HG03280 (cell line): ENCODE results near the gene RABGGTA.

Source experiments
- ATAC-seq: cut with Tn5 transposase; IDR thresholded peaks from one replicate; pipeline ENCODE4 v1.9.1; 2021; ENCODE audit warnings: mild to moderate bottlenecking, moderate library complexity; ENCODE audit not compliant: unreplicated experiment

The RABGGTA gene

DNA sequence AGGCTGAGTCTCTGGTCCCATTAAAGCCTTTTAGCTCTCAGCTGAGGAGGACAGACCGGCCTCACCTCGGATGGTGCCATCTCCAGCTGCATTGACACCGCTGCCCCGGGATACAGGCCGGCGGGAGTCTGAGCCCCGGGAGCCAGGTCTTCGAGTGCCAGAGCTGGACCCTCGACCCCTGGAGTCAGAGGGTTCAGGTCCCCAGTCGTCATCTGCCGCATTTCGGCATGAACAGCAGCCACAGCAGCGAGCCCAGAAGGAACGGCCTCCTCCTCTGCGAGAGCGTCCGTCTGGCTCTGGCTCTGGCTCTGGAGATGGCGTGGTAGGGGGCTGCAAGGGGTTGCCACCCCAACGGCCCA is 9.4 kb downstream of the RABGGTA start:
- no peak for ATAC-seq

DNA sequence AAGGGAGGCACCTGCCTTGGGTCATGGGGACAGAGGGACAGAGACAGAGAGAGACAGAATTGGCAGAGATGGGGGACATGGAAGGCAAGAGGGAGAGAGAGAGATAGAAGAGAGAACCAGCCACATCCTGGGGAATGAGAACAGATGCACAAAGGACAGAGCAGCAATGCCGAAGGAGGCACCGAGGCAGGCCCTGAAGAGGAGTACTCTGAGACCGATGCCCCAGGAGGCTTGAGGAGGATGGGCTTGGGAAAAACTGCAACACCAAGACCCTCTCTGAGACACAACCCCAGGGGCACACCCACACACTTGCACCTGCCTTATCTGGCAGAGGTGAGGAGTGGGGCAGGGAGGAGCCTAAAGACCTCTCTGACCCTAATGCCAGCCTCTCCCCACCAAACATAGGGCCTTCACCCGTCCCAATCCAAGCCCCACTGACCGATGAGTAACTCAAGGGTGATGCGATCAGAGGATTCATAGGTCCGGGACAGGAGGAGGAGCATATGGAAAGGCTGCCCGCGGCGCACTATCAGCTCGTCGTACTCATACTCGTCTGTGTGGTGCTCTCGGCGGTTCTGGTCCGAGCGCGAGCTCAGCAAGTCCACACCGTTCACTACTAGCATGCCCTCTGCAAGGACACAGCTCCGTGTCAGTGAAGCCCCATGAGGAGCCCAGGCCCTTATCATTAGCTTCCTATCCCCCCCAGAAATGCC is 10.0 kb downstream of the RABGGTA start:
- ATAC-seq: no peak

DNA sequence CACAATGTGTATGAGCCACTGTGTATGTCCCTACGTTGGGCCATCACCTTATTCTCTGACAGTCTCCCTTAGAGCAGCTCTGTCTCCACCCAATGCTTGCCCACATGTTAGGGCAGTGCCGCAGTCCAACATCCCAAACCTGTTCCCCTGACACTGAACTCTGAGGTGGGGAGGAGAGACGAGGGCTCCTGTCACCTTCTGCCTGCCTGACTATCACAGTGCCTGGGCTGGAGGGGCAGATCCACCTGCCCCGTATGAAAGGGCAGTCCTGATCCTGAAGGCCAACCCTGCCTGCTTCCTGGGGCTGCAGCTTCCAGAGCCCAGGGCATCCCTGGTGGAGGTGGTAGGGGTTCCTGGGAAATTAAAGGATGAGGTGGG is 10.6 kb downstream of the RABGGTA start:
- no peak for ATAC-seq

DNA sequence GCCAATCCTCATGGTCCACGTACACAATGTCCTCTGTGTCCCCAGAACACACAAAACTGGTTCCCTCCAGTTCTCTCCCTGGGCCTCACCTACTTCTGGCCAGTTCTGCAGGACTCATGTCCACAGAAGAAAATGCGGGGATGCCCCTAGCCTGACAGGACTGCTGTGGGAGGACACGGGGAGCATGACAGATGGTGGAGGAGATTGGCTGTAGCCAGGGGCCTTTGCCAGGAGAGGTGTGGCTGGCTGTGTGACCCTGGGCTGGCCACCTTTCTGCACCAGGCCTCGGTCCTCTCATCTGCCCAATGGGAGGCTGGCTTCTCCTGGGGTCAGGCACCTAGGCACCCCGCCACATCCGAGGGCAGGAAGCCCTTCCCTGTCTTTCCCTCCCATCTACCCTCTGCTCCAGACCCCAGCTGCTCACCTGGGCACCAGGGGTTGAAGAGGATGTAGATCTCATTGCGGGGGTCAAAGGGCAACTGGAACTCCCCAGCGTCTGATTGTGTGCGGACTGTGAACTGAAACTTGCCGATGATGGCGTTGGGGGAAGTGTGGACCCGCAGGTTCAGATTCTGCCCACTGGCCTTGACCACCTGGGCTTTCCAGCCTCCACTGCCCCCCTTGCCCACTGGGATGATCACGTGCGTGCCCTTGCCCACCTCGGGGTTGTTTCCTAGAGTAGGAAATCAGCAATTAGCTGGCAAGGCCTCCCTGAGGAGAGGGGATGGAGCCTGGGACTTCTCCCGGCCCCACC is 11.2 kb downstream of the RABGGTA start:
- ATAC-seq: no peak

DNA sequence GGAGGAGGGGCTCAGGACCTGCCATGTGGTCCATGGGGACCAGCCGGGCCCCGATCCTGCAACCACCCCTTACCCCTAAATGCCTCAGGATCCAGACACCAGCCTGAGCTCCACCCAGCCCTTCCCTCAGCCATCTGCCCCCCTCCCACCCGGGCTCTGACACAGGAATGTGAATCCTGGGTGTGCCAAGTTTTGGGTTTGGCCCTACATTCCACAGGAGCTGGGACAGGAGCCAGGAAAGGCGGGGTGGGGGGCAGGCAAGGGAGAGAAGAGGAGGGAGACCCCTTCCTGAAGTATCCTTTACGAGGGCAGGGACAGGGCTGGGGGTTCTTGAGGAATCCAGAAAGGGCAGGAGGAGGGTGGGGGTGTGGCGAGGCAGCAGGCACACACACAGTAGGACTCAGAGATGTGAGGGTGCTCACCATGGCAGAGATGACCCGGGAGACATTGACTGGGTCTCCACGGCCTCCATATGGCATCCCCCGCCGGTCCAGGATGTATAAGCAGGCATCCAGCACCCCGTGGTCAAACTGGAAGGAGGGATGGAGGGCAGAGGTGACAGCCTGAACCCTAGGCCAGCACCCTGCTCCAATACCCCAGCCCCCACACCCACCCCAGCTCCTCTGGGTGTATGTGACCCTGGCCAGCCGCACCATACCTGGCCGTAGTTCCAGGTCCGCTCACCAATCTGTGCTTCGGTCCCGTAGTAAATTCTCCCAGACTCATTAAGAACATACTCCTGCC is 11.9 kb downstream of the RABGGTA start:
- no peak for ATAC-seq

DNA sequence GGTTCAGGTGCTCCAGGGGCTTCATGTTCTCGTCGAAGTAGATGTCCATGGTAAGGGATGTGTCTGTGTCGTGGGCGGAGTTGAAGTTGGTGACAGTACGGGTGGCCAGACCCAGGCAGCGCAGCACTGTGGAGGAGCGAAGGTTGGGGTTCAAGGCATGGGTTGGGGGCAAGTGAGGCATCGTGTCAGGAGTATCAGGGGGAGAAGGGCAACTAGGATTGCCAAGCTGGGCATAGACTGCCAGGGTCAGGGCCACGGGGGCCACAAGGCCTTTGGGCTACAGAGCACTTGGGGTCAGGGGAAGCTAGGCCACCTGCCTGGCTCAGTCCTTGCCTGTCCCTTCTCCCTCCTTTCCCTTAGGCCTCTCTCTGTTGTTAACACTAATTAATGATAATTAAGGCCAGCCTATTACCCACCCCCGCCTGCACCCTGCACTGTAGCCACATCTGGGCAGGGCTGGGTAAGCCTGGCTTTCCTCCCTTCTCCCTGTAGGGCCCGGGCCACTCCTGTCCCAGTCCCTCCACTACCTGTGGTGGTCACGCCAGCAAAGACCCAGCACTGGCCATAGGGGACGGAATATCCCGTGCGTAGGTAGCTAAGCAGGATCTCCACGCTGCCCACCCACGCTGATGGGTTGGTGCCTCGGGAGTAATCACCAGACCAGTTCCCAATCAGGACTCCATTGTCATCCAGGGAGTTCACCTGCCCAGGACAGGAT is 12.7 kb downstream of the RABGGTA start:
- no peak for ATAC-seq

DNA sequence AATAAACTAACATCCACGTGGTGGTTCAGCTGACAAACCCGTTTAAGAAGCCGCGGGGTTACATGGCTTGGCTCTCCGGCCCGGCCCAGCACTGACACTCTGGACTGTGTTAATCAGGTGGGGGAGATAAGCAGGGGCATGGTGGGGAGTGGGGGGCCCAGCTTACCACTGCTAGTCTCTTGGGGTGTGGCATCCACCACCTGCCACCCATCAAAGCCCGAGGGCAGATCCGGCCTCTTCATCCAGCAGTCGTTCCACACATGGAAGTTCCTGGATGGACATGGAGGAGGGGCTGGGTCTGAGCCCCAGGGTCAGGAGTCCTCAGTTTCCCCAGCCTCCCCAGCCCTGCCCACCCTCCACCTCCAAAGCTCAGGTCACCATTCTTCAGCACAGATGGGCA is 13.3 kb downstream of the RABGGTA start:
- ATAC-seq: no peak

DNA sequence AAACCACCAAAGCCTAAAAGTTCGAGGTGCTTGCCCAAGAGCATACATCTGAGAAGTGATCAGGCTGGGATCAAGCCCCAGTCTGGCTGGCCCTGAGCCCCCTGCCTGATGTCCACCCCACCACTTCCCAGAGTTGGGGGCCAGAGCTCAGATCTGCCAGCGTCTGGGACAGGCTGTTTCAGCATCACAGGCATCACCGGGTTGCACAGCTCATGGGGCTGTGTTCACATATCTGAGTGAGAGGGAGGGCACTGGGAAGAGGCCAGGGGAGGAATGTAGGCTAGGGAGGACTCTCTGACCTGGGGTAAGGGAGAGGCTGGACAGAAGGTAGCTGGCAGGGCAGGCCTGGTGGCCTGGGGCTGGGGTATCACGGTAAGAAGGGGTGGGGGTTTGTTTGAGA is 14.4 kb downstream of the RABGGTA start:
- ATAC-seq: no peak

DNA sequence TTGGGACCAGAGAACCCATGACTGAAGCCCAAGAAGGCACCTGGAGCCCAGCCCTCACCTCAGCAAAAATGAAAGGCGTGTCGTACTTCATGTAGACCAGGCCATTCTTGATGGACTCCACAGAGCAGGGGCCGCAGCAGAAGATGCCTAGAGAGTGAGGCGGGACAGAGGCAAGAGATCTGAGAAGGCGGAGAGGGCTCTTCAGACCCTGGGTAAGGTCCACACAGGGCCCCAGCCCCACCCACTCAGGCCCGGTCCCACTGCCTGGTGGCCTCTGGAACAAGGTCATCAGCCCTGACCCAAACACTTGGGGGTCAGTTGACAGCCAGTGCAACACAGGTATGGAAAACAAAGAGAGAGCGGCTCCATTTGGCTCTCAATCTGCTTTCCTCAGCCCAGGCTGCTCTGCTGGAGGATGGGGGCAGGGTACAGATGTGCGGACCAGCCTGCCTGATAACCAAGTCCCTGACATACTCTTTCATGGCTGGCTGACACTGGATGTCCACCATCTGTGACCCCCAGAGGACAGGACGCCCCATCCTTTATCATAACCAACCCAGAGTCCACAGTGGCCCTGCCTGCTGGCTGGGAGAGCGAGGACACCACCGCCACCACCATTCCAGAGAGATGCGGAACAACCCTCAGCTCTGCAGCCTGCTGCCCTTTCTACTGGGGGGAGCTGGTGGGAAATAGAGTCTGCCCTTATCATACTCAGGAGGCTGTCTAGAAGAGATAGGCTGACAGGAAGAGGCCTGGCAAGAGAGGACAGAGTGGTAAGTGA is 15.3 kb downstream of the RABGGTA start:
- ATAC-seq: no peak

DNA sequence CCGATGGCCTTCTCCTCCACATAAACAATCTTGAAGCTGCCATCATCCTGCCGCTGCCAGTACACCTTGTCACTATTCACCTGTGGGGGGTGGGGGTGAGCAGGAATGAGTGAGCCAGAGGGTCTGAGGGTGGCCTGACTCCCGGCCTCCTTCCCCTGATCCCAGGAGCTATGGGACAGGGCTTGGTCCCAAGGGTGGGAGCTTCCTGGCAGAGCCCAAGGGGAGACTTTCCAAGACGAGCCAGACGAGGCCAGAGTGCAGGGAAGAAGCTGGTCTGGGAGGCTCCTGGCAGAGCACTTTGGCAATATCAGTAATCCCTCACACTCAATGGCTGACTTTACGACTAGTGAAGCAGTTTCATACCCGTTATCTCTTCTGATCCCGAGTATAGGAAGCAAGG is 16.0 kb downstream of the RABGGTA start:
- no peak for ATAC-seq

DNA sequence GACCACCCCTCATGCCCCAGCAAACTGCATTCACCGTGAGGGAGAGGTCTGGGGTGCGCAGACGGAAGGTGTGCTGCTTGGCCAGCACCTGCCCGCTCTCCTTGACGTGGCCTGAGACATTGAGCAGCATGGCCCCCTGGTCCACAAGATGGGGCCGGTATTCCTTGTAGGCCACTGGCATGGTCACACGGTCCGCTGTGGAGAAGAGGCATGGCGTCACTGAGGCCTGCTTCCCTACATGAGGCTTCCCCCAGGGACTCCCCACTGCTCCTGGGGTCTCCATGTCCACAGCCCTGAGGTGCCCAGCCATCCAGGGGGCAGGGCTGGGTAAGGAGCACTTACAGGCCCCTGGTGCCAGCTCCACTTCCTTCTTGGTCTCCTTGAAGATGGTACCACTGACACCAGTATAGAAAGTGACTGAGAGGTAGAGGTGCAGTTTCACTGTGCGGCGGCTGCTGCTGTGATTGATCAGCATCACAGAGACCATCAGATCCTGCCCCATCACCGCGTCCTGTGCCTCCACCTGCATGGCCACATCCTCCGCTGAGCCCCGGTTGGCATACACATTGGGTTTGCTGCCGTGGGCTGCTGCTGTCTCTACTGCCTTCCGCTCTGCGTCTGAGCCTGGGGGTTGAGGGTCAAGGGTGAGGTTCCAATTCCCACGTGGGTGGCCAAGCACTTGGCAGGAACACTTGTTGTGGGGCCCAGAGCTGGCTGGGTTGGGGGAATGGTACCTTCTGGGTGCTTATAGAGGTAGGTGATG is 16.6 kb downstream of the RABGGTA start:
- ATAC-seq: no peak

DNA sequence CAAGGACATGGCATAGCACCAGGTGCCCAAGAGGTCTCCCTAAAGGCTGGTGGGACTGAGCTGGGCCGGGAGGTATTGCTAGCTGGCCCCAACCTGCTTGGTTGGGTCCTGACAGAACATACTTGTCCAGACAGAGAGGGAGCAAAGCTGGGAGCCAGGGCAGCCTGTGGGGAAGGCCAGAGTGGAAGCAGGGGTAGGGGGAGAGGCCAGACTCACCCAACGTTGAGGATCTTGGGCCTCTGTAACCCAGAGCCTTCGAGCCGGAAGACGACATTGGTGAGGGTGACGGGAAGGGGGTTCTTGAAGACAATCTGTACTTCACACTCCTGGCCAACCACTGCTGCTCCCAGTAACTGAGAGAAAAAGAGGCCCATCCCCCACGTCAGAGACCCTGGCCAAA is 17.5 kb downstream of the RABGGTA start:
- ATAC-seq: no peak

DNA sequence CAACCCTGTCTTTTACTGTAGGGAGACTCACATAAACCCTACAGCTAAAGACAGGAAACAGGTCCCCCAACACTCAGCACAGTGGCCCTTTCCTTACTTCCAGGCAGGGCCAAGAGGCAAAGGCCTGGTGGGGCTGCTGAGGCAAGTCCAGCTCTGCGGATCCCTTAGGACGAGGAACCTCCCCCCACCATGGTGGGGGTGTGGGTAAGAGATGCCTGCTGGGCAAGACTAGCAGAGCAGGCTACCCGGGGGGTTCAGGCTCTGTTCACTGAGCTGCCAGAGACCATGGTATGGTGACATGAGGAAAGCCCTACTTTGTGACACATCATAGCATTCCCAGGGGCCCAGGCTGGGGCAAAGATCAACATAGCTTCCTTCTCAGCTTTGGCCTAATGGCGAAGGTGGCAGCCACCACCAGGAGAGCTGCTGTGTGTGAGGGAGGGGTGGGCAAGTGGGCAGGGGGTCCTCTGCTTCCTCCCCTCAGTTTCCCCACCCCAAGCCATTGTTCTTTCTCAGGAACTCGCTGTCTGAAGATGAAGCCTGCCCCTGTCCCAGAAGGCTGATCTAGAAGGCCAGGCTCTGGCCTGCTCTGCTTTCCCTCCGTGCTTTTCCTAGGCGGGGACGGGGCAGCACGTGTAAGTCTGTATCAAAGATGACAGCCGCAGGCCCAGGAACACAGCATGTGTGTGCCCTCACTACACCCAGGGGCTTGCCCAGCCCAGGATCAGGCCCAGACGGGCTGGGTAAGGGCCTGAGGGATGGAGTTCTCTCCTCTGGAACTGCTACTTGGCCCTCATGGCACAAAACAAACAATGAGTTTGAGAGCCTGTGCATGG is 18.9 kb downstream of the RABGGTA start:
- no peak for ATAC-seq

DNA sequence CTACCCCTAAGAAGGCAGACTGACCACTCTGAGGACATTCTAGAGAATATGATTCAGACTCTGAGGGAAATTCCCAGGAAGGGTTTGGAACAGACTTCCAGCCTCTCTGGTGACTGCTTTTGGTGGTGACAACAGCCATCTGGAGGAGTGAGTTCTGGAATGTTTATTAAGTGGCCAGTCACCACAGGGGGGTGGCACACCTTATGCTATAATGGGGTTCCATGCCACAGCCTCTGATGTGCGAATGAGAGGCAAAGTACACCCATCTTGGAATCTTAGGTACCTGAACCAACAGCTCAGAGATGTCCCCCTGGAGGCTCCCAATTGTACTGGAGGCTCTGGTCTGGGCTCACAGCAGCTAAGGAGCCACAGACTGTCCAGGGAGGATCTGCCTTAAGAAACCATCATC is 19.5 kb downstream of the RABGGTA start:
- no peak for ATAC-seq

DNA sequence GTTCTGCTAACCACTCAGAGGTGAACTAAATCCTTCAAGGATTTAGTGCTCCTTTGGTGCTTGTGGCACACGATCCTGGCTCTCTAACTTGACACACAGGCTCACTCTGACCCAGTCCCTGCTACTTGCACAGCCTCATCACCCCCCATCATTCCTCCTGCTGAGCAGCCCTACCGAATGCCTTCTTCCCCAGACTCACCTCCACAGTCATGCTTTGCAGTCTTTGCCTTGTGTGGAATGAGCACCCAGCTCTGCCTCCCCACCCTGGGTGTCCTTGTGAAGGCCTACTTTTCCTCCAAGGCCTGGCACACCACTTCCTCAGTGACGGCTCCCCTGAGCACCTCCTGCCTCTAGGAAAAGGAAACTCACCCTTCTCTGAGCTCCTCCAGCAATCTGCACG is 21.0 kb downstream of the RABGGTA start:
- ATAC-seq: no peak

DNA sequence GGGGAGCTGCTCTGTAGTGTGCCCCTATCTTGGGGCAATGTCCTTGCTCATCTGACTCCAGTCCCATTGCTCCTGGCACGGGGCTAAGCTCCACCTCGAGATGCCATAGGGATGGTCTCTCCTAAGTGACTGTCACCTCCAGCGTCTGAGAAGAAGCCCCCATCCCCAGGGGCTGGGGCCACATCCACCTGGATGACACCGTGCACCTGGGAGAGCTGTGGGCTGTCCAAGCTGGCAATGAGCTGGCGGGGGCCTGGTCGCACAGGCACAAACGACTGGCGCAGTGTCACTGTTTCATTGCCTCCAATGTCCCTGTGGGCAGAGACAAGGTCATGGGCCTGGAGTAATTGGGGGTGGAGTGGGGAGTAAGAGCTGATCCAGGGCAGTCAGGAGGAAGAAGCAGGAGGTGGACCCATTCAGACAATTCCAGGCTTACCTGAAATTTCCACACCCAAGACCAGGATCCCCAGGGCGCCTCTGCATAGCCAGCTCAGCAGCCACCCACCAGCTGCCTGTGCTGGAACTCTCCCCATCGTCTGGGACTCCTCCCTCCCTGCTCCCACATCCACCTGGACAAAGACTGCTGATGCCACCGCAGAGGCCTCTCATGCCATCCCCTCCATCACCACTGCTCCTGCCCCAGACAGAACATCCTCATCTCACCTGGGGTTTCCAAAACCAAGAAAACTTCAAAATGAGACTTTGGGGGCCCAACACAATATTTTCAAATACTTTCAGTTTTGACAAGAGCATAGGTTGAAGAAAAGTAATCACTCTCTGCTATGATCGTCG is 22.0 kb downstream of the RABGGTA start:
- ATAC-seq: no peak

DNA sequence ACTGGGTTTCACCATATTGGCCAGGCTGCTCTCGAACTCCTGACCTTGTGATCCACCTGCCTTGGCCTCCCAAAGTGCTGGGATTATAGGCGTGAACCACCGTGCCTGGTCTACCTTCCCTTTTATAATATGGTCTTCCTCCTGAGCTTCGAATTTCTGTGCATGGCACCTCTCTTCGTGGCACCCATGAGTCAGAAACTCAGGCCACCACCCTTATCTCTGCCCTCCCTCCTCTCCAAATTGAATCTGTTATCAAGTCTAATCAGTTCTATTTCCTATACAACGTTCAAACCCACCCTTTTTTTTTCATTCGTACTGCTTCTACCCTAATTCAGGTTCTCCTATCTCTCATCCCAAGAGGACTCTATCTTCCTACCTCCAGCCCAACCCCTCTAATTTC is 24.0 kb downstream of the RABGGTA start:
- no peak for ATAC-seq

DNA sequence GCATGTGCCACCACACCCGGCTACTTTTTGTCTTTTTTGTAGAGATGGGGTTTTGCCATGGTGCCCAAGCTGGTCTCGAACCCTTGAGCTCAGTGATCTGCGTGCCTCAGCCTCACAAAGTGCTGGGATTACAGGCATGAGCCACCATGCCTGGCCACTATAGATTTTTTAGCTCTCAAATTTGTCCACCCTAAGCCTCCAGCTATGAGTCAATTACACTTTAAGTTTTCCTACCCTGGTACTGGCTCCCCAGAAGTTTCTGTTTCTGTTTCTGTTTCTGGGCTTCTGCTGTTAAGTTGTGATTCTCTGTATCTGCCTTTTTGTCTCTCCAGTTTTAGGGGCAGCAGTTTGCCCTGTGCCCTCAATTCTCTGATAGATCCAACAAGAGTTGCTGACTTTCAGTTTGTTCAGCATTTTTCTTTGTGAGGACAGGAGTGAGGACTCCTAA is 24.6 kb downstream of the RABGGTA start:
- ATAC-seq: peak; percentile 26
